Stimulated activated CD4-positive, alpha-beta T cell treated with anti-CD3 and anti-CD28 coated beads, Interleukin-2, amount 100 ng/mL, for 24 hours (primary cell): ENCODE results near the gene RIT1.

ENCODE experiments used
- DNase-seq, 2 donors: peaks; one replicate each; pipeline ENCODE4 v3.0.0-alpha.2; 2020

RIT1 gene

DNA sequence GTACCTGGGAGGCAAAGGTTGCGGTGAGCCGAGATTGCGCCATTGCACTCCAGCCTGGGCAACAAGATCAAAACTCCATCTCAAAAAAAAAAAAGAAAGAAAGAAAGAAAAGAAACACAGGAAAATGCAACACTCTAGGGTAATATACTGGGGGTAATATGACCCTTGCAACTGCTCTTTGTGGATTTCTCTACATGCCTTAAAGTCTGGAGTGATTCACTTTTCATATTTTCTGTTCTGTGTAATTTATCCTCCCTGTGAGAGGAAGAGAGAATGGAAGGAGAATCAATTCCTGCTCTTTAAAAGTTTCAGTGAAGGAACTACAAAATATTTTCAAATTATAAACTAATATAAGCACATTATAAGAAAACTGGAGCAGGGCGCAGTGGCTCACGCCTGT lies 22.7 kb downstream of the RIT1 start:
- no peak for DNase-seq

- no peak for DNase-seq
These were observed 26.2 kb downstream of the RIT1 start for GRCh38 chr1:155884982-155885381.

DNA sequence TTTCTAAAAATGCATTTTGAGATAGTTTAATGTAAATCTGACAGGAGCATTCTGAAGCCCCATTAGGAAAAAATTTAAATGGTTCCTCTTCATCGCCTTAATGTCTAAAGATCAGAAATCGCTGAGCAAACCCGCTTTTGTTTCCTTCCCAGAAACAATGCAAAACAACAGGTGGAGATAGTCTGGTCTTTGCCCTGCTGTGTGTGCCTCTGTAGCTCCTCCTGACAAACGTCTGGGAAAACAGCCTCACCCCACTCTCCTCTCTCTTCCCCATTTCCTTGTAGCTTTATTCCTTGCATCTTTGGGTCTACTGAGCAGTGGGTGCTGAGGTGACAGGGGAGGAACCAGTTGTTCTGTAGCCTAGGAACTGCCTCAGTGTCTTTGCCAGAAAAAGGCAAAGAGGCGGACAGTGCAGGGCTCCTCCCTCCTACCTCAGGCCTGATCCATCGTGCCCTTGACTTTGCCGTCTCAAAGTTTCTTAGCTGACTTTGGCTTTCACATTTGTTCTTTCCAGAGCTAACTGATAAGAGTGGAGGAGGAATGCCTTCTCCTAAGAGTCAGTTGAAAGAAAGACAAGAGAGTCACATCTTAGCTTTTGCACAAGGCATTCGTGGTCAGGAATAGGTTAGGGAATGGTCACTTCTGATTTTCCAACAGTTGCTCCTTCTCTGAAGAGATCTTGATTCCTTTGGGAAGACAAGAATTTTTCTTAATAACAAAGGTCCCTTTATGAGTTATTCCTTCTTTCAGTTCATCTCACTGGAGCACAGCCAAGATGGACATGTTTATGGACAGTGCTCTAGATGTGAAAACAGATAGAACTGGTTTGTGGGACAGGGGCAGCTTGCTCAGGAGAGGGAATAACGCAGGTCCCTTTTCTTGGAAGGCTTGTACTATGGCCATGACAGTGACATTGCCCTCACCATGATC lies 26.9 kb downstream of the RIT1 start:
- DNase-seq = no peak

- no peak for DNase-seq
These were observed 28.4 kb downstream of the RIT1 start for GRCh38 chr1:155882766-155883165.

GRCh38 chr1:155882235-155882634 lies 28.9 kb downstream of the RIT1 start:
- DNase-seq = no peak

DNA sequence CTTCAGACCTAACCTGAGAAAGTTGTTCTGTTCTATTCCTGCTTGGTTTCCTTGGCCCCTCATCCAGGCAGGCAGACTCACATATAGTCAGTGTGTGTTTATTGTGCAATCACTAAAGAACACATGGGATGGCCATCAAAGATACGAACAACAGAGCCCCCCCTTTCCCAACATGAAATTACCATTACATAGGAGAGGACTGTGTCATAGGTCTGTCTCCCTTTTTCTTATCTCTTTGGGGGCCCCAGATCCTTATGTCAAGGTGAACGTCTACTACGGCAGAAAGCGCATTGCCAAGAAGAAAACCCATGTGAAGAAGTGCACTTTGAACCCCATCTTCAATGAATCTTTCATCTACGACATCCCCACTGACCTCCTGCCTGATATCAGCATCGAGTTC lies 30.2 kb downstream of the RIT1 start:
- DNase-seq = no peak

GRCh38 chr1:155880251-155880650 lies 30.9 kb downstream of the RIT1 start:
- no peak for DNase-seq

GRCh38 chr1:155877945-155878344 lies 33.2 kb downstream of the RIT1 start:
- DNase-seq = no peak

- no peak for DNase-seq
These were observed 37.3 kb downstream of the RIT1 start for GRCh38 chr1:155873860-155874259.

DNA sequence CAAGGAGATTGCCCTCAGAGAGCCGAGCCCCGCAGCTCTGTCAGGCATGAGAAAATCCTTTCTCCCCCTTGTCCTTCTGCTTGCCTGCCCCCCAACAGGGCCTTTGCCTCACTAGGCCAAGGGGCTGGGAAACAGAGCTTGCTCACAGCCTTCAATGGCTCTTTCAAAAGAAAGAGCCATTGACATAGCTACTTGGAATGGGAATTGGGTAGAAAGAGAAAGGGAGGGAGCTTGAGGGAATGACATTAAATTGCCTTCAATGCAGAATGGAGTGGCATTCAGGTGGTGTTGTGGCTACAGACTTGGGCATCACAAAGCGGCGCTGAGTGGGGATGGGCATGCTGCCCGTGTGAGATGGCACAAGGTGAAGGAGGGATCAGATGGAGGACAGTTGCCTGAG lies 38.6 kb downstream of the RIT1 start:
- no peak for DNase-seq

GRCh38 chr1:155871390-155871789 lies 39.8 kb downstream of the RIT1 start:
- no peak for DNase-seq

DNA sequence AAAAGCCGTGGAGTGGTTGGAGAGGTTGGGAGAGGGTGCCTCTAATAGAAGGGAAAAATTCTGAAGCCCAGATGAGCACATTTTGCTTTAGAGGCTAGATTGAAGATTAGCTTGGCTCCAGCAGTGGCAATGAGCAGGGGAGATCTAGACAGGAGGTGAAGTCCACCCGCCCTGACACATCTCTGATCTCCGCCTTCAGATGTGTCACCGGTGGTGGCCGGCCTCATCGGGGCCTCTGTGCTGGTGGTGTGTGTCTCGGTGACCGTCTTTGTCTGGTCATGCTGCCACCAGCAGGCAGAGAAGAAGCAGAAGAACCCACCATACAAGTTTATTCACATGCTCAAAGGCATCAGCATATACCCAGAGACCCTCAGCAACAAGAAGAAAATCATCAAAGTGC lies 43.4 kb downstream of the RIT1 start:
- DNase-seq = no peak

- no peak for DNase-seq
These were observed 46.8 kb downstream of the RIT1 start for GRCh38 chr1:155864393-155864792.

DNA sequence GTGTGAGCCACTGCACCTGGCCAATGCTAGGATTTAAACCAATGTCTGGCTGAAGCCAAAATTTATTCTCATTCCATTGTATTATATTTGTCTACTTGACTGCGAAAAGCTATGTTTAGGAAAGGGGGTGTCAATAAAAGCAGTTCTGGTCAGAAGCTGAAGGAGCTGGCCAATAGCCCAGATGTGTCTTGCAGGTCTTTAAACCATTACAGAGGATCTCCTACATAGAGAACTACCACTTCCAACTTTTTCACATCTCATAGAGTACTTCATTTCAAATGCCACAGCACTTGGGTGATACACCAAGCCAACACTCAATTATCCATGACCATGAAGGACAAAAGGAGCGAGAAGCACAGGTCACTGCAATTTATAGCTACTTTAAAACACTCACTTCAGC lies 49.3 kb downstream of the RIT1 start:
- DNase-seq = no peak

DNA sequence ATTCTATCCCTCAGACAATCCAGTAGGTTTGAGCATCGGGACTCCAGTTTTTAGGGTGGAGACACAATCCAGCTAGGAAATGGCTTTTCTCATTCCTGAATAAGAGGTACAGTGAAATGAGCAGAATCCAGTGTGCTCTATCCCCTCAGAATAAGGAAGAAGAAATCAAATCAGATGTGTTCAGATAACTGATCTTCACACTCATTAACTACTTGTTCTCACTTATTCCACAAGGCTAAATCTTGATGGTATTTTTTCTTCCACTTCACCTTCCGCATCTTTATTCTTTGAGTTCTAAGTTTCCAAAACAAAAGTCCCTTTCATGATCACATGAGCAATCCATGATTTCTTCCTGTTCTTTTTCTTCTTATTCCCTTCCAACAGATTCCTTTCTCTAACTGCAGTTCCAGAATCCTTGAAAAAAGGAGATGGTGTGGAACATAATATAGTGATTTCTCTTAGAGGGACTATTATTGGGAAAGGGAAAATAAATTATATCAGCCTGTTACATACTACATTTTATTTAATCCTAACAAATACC lies 50.1 kb downstream of the RIT1 start:
- DNase-seq = no peak

DNA sequence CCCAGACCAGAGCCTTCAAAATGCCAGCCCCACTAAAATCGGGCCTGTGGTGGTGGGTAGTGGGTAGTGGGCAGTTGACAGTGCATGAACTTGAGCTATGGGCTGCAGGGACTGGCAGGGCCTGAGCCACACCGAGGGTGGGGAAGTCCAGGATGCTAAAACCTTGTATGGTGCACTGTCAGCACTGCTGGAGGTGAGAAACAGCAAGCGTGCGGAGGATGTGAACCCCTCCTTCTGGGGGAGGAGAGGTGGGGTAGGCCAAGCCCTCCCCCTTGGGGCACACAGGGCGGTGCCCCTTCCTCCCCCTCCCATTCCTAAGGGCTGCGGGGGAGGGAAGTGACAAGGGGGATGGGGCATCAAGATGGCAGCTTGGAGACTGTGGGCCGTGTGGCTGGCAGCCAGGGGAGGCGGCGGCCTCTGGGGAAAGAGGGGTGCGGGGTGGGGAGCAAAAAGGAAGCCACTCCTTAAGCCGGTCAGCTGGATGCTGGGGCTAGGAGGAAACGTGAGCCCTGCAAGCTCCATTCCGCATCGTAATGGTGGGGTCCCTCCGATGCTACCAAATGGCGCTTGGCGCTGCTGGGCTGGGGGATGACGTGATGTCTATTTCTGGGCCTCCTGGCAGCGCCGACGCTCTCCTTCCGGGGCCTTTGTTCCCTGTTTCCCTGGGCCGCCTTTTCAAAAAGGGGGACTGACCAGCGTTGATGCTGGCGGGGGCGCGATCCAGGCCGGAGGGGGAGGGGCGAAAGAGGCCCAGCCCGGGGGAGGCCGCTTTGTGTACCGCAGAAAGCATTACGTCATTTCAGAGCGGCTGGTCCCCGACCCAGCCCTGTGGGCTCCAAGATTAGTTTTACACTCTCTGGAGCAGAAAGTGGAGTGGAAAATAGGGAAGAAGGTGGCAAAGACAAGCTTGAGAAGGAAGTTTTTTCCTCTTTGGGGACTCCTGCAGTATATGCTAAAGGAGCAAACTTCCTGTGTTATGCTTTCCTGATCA lies 51.0 kb downstream of the RIT1 start:
- peak; percentile 50 to 57 for DNase-seq

- DNase-seq = peak; percentile 95 to 97
These were observed 51.8 kb downstream of the RIT1 start, which contains the start of gene SYT11 for GRCh38 chr1:155859234-155859829. Gene SYT11 (plus strand): TSS chr1:155859567. CDS start chr1:155859762, 195 bp downstream.

DNA sequence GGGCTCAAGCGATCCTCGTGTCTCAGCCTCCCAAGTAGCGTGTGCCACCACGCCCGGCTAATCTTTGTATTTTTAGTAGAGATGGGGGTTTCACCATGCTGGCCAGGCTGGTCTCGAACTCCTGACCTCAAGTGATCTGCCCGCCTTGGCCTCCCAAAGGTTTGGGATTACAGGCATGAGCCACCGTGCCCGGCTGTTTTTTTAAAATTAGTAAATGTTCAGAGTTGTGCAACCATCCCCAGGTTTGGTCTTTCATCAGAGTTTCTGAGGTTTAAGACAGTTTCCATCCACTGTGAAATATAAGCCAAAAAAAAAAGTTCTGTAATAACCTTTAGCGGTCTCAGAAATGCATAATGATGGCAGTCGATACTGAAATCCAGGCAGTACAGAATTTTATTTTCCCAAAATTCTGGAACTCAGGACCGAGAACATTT lies 52.3 kb downstream of the RIT1 start:
- peak; percentile 31 to 46 for DNase-seq

DNA sequence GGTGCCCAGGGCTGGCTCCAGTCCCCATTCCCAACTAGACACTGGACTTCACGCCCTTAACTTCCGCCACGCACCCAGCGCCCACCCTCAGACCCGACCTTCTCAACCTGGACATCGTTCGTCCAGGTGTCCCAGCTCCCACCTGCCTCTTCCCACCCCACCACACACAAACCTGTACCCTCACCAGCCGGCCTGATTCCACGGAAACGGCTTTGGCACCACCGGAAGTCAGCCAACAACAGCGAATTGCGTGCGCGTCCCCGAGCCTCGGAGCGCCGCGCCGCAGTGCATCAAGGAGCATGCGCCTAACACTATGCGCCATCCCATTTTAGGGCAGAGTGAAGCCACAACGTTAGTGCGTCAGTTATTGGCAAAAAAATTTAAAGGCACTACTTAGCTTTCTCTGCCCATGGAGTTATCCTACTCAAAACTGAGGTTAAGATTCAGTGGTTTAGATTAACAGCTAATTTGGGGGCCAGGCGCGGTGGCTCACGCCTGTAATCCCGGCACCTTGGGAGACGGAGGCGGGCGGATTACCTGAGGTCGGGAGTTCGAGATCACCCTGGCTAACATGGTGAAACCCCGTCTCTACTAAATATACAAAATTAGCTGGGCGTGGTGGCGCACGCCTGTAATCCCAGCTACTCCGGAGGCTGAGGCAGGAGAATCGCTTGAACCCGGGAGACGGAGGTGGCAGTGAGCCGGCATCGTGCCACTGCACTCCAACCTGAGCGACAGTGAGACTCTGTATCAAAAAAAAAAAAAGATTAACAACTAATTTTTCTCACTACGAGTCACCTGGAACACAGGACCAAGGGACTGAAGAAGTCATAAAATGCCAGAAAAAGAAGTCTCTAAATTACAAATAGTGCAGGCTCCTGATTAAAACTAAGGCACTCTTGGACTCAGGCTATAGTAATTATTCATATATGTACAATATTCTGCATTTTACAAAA lies 53.9 kb downstream of the RIT1 start, which contains the start of gene GON4L:
Gene GON4L (minus strand): TSS at position 240 of the 956 bp plus-strand sequence. CDS start 3,434 bp downstream, outside the sequence.
- DNase-seq = peak; percentile 89

GRCh38 chr1:155856257-155856974 lies 54.7 kb downstream of the RIT1 start:
- no peak for DNase-seq

GRCh38 chr1:155850345-155850744 lies 60.8 kb downstream of the RIT1 start:
- no peak for DNase-seq
